ENCODE measurements around the gene NRN1L.
A peak's percentile ranks its signal among the peaks of the same experiment; 100 is the strongest.
"Not testable (repeated sequence)": the region's sequence is repeated elsewhere in the genome, so short reads cannot be mapped to it uniquely, and the experiment has no call there.

The NRN1L gene

GRCh38 chr16:67860589-67861398 is 23.9 kb upstream of the NRN1L start:
- DNase-seq (ENCODE audit: low read depth): no peak

- no peak for DNase-seq (ENCODE audit: low read depth)
Observed at GRCh38 chr16:67861877-67862276, 22.8 kb upstream of the NRN1L start.

- DNase-seq (ENCODE audit: low read depth): no peak
Observed at GRCh38 chr16:67862623-67863583, 21.8 kb upstream of the NRN1L start.

GRCh38 chr16:67864044-67864443 is 20.6 kb upstream of the NRN1L start:
- not testable (repeated sequence) for DNase-seq (ENCODE audit: low read depth)

GRCh38 chr16:67864594-67864993 is 20.1 kb upstream of the NRN1L start:
- no peak for DNase-seq (ENCODE audit: low read depth)

- DNase-seq (ENCODE audit: low read depth): no peak
Observed at GRCh38 chr16:67865318-67865717, 19.4 kb upstream of the NRN1L start.

- DNase-seq (ENCODE audit: low read depth): no peak
Observed at GRCh38 chr16:67868290-67868689, 16.4 kb upstream of the NRN1L start.

GRCh38 chr16:67869653-67870052 is 15.0 kb upstream of the NRN1L start:
- no peak for DNase-seq (ENCODE audit: low read depth)

GRCh38 chr16:67871256-67871655 is 13.4 kb upstream of the NRN1L start:
- no peak for DNase-seq (ENCODE audit: low read depth)

- no peak for DNase-seq (ENCODE audit: low read depth)
Observed at GRCh38 chr16:67872131-67872630, 12.5 kb upstream of the NRN1L start.

GRCh38 chr16:67872631-67873434 is 11.9 kb upstream of the NRN1L start, which contains the start of gene EDC4:
Gene EDC4, plus strand, starts transcription at chr16:67873052. Its CDS starts 210 bp downstream, at chr16:67873262.
- DNase-seq (ENCODE audit: low read depth): peak; percentile 82

GRCh38 chr16:67873435-67874370 is 11.0 kb upstream of the NRN1L start:
- no peak for DNase-seq (ENCODE audit: low read depth)

GRCh38 chr16:67874372-67874771 is 10.3 kb upstream of the NRN1L start:
- no peak for DNase-seq (ENCODE audit: low read depth)

GRCh38 chr16:67877064-67877463 is 7.6 kb upstream of the NRN1L start:
- DNase-seq (ENCODE audit: low read depth): no peak

GRCh38 chr16:67878232-67878631 is 6.5 kb upstream of the NRN1L start:
- no peak for DNase-seq (ENCODE audit: low read depth)

- no peak for DNase-seq (ENCODE audit: low read depth)
Observed at GRCh38 chr16:67878846-67879245, 5.8 kb upstream of the NRN1L start.

- no peak for DNase-seq (ENCODE audit: low read depth)
Observed at GRCh38 chr16:67879462-67879861, 5.2 kb upstream of the NRN1L start.

- no peak for DNase-seq (ENCODE audit: low read depth)
Observed at GRCh38 chr16:67879936-67880335, 4.7 kb upstream of the NRN1L start.

GRCh38 chr16:67880584-67880983 is 4.1 kb upstream of the NRN1L start:
- DNase-seq (ENCODE audit: low read depth): no peak

GRCh38 chr16:67881621-67882161 is 3.0 kb upstream of the NRN1L start:
- no peak for DNase-seq (ENCODE audit: low read depth)
